AG04450 (cell line): ENCODE measurements around the gene NPIPA1. TPM values are rescaled to one million over a fixed set of nuclear protein-coding genes. Genes with fewer than 3 reads are reported as not detected.
"Not testable (repeated sequence)": the region's sequence is repeated elsewhere in the genome, so short reads cannot be mapped to it uniquely, and the experiment has no call there.

ENCODE experiments used
- CTCF ChIA-PET: fragments of 300-600, 350-600 bp; formaldehyde crosslinking; extraction: SDS; loops from one replicate; lab custom pipeline; 2022; ENCODE audit warnings: antibody characterized with exemption, inconsistent platforms; lab: Charles Lee
- POLR2A ChIA-PET: fragments of 350-600 bp; formaldehyde crosslinking; extraction: SDS; loops from one replicate; lab custom pipeline; 2021; ENCODE audit warnings: antibody characterized with exemption, inconsistent platforms; lab: Yijun Ruan, JAX
- DNase-seq: peaks from one replicate; pipeline ENCODE4 v3.0.0-alpha.2; 2011; ENCODE audit warnings: low read depth, low spot score
- H3K27ac ChIP-seq: one replicate; pipeline ENCODE4 v1.5.1; 2012; ENCODE audit warnings: low read depth, low read length, control low read depth
- H3K27me3 ChIP-seq: one replicate; pipeline ENCODE4 v1.6.0; 2012; ENCODE audit warnings: low read length; ENCODE audit not compliant: control insufficient read depth, insufficient read depth
- H3K4me3 ChIP-seq: 2 replicates; pipeline ENCODE4 v1.5.1; 2011; ENCODE audit warnings: mild to moderate bottlenecking, low read depth, low read length, control low read depth
- H3K9me3 ChIP-seq: 2 replicates; pipeline ENCODE4 v1.5.1; 2012; ENCODE audit warnings: low read length; ENCODE audit not compliant: control insufficient read depth, insufficient read depth
- CTCF ChIP-seq: IDR thresholded peaks from 2 replicates; pipeline ENCODE4 v1.5.1; 2011; ENCODE audit warnings: low read depth, low read length, control low read depth, inconsistent platforms
- polyA minus RNA-seq: library from RNA; depleted of rRNA, polyadenylated mRNA; stranded (reverse); fragments of >200 nt; gene quantifications from 2 replicates; pipeline ENCODE4 v1.2.3, GENCODE V29; 2011; rRNA and poly(A)+ RNA removed
- polyA plus RNA-seq: library from polyadenylated mRNA; depleted of rRNA; stranded (reverse); fragments of >200 nt; gene quantifications from 2 replicates; pipeline ENCODE4 v1.2.3, GENCODE V29; 2011; rRNA removed

NPIPA1 gene
- polyA plus RNA-seq: 51.0 and 63.4 TPM in 2 replicates
- 12.8 and 14.6 TPM in 2 replicates for polyA minus RNA-seq

- H3K27me3 ChIP-seq, DNase-seq, H3K27ac ChIP-seq, H3K9me3 ChIP-seq, H3K4me3 ChIP-seq, CTCF ChIA-PET, POLR2A ChIA-PET: not testable (repeated sequence)
These were observed at the start of gene NPIPA1 for GRCh38 chr16:14937143-14937542. Gene NPIPA1 (plus strand): TSS chr16:14937443. CDS start chr16:14937443, 0 bp downstream.

- H3K27ac ChIP-seq, H3K4me3 ChIP-seq, H3K27me3 ChIP-seq, DNase-seq, POLR2A ChIA-PET, H3K9me3 ChIP-seq, CTCF ChIA-PET: not testable (repeated sequence)
These were observed 45.1 kb upstream of the NPIPA1 start for GRCh38 chr16:14892111-14892510.

GRCh38 chr16:14895382-14895781 is 41.9 kb upstream of the NPIPA1 start:
- H3K27ac ChIP-seq, DNase-seq, H3K4me3 ChIP-seq, H3K9me3 ChIP-seq, CTCF ChIA-PET, H3K27me3 ChIP-seq, POLR2A ChIA-PET: not testable (repeated sequence)

- H3K9me3 ChIP-seq, H3K4me3 ChIP-seq, POLR2A ChIA-PET, H3K27me3 ChIP-seq, CTCF ChIA-PET, H3K27ac ChIP-seq, DNase-seq: not testable (repeated sequence)
These were observed 41.2 kb upstream of the NPIPA1 start for GRCh38 chr16:14896023-14896422.

GRCh38 chr16:14897006-14897664 is 40.1 kb upstream of the NPIPA1 start:
- DNase-seq, POLR2A ChIA-PET, H3K27ac ChIP-seq, H3K27me3 ChIP-seq, H3K4me3 ChIP-seq, H3K9me3 ChIP-seq, CTCF ChIA-PET: not testable (repeated sequence)
- 0 out of 2 replicates have a peak, but pooled peaks have one; percentile 7 for TF ChIP-seq CTCF

- H3K27ac ChIP-seq, H3K27me3 ChIP-seq, H3K4me3 ChIP-seq, POLR2A ChIA-PET, H3K9me3 ChIP-seq, DNase-seq, CTCF ChIA-PET: not testable (repeated sequence)
These were observed 39.1 kb upstream of the NPIPA1 start for GRCh38 chr16:14898162-14898561.

GRCh38 chr16:14903191-14903957 is 33.9 kb upstream of the NPIPA1 start:
- DNase-seq, H3K9me3 ChIP-seq, H3K27me3 ChIP-seq, H3K4me3 ChIP-seq, H3K27ac ChIP-seq, POLR2A ChIA-PET, CTCF ChIA-PET: not testable (repeated sequence)

GRCh38 chr16:14909744-14910143 is 27.5 kb upstream of the NPIPA1 start:
- DNase-seq, H3K27ac ChIP-seq, H3K9me3 ChIP-seq, H3K4me3 ChIP-seq, POLR2A ChIA-PET, CTCF ChIA-PET, H3K27me3 ChIP-seq: not testable (repeated sequence)

GRCh38 chr16:14910833-14911629 is 26.2 kb upstream of the NPIPA1 start:
- DNase-seq, H3K27ac ChIP-seq, POLR2A ChIA-PET, CTCF ChIA-PET, H3K4me3 ChIP-seq, H3K9me3 ChIP-seq, H3K27me3 ChIP-seq: not testable (repeated sequence)

- H3K4me3 ChIP-seq: peak overlapping the region; percentile 49
- CTCF ChIA-PET, H3K27me3 ChIP-seq, H3K9me3 ChIP-seq, H3K27ac ChIP-seq, POLR2A ChIA-PET, DNase-seq: not testable (repeated sequence)
These were observed 25.3 kb upstream of the NPIPA1 start for GRCh38 chr16:14911954-14912353.
